GM21737 (cell line): Measurements from ENCODE around the gene ZNF443.
"Not testable (repeated sequence)": the region's sequence is repeated elsewhere in the genome, so short reads cannot be mapped to it uniquely, and the experiment has no call there.

Experiments
- ATAC-seq: cut with Tn5 transposase; IDR thresholded peaks from one replicate; pipeline ENCODE4 v1.9.1; 2021; ENCODE audit warnings: mild to moderate bottlenecking, moderate library complexity; ENCODE audit not compliant: unreplicated experiment

The ZNF443 gene

GRCh38 chr19:12425236-12425887 is 15.5 kb downstream of the ZNF443 start:
- ATAC-seq, result no peak

- ATAC-seq, result not testable (repeated sequence)
Measured at GRCh38 chr19:12417273-12417672, 23.5 kb downstream of the ZNF443 start.

DNA sequence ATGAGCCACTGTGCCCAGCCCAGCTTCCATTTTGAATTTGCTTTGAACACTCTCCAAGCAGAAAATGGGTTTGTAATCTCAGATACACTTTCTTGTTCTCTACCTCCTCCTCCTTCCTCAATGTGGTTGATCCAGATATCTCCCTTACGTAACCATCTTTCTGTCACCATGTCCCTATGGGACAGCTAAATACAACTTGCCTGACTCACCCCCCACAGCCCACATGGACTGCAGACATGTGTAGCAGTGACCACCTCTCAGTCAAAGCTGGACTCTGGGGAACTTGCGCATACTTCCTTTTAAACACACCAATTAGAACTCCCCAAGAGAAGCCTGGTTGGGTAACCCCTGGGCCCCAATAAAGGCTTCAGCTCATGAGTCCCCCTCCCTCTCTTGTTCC is 28.9 kb downstream of the ZNF443 start:
- no peak for ATAC-seq

DNA sequence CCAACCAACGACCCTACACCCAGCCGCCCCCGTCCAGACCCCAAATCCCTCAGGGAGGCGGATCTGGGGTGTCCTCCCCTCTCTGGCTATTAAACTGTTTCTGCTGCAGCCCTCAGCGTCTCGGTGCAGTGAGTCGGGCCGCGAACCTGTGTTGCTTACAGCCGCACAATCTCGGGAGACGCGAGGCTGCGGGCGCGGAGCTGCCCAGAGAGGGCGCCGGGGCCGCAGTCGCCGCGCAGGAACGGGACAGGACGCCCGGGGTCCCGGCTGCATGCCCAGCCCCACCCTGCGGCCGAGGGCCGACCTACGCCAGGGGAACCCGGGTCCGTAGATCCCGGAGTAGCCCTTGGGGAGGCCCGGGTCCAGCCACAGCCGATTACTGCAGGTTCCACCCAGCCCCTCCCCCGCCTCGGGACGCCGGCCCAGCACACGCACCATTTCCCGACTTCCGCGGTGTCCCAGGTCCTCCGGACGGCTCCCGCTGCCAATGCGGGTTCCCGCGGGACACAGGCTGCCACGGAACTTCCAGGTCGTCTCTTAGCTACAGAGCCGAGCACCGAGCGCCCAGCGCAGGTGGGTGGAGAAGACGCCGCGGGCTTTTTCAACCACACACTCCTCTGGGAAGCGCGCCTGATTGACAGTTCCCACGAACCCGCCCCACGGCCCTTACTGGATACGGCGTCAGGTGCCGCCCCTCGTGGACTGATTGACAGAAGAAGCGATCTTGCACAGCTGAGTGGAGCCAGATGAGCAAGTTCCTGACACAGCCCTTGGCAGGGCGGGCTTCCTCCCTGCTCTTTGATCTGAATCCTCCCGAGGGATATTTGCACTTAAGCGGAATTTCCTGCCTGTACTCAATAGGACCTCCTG is 40.0 kb downstream of the ZNF443 start, which contains the start of gene ZNF799:
Gene ZNF799 (minus strand): TSS at position 639 of the 870 bp plus-strand sequence. CDS start 201 bp downstream, at position 438.
- ATAC-seq, result peak; percentile 80

DNA sequence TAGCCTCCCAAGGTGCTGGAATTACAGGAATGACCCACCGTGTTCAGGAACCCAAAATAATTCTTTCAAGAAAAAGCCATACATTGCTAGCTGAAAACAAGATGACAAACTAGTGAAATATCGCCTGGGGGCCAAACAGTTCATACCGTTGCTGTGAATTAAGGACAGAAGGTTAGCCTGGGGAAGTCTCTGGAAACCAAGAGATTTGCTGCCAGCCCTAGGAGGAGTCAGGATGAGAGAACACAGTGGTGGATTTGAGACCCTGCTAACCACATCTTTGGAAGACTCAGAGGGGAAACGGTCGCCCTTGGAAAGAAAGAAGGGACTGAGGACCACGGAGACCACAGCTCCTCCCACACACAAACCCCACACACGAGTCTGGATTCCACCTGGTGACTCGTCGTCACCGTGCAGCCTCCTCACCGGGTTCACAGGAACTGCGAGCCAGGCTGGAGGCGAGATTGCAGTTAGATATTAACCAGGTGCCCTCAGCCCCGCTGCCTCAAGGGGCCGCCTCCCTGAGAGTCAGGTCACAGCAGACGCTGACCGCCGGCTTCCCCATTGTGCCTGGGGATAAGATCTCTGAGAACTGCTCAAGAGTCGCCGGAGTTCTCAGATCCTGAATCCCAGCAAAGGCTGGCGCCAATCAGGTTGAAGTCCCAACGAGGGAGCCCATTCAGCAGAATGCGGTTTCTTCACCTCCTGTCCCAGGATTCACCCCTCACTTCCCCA is 40.8 kb downstream of the ZNF443 start:
- ATAC-seq, result peak; percentile 38

GRCh38 chr19:12391148-12391547 is 49.7 kb downstream of the ZNF443 start:
- not testable (repeated sequence) for ATAC-seq

GRCh38 chr19:12386365-12386764 is 54.5 kb downstream of the ZNF443 start:
- not testable (repeated sequence) for ATAC-seq

DNA sequence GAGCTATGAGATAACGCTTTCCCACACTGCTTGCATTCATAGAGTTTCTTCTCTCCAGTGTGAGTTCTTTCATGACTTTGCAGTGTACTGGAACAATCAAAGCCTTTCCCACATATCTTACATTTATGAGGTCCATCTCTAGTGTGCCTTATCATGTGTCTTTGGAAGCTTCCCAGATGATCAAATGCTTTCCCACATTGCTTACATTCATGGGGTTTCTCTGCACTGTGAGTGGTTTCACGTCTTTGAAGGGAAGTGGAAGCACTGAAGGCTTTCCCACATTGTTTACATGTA is 60.4 kb downstream of the ZNF443 start:
- no peak for ATAC-seq

- ATAC-seq, result no peak
Measured at GRCh38 chr19:12379732-12380443, 60.9 kb downstream of the ZNF443 start.
